ENCODE results near the gene JCAD.

The JCAD gene

DNA sequence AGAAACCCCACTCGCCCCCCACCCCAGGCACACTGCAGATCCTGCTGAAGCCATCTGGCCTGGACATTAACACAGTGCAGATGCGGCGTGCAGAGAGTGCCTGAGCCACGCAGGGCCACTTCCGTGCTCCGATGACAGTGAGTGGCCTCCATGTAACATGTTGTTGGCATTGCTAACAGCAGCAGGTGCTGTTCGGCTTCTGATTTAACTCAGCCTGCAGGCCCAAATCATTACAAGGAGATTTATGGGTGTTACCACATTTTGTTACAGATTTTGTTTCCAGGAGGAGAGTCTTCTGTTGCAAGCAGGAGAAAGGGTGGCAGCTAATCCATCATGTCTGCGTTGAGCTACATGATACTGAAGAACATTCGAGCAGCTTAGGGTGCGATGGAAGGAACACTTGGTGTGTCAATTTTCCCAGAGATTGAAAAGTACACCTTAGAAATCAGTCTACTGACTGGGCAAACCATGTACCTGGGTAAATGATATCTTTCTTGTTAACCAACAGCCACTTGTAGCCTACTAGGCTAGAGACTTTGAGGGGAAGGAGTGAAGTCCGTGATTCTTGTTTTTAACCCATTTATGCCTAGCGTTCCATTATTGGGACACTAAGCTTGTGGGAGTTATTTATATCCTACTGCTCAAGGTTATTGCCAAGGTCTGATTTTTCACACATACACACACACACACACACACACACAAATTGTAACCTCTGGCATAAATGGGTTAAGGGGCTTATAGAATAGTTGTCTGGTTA lies 90.0 kb downstream of the JCAD start:
- peaks cover 0 to 8% (median under 1%) of the 10 kb centered on the region in 11 experiments; a peak in 5 of 22 replicates for H3K9me3 ChIP-seq (replicated peaks in 1 of 11)
- H3K4me3 ChIP-seq: no peak overlapping the region
- no peaks in the 10 kb centered on the region for H3K27me3 ChIP-seq
- H3K36me3 ChIP-seq: no peaks in the 10 kb centered on the region
- TF ChIP-seq Cebpa-rat (IDR thresholded peaks at IDR 0.05): no peak
- no peak overlapping the region for H3K9ac ChIP-seq
- no peak overlapping the region for H3K27ac ChIP-seq
- H3K4me1 ChIP-seq: peaks cover 0 to 13% (median 6%) of the 10 kb centered on the region in 10 experiments; a peak in 10 of 20 replicates
- no peaks in the 10 kb centered on the region for H4K20me1 ChIP-seq
- H3K4me2 ChIP-seq: no peak overlapping the region

DNA sequence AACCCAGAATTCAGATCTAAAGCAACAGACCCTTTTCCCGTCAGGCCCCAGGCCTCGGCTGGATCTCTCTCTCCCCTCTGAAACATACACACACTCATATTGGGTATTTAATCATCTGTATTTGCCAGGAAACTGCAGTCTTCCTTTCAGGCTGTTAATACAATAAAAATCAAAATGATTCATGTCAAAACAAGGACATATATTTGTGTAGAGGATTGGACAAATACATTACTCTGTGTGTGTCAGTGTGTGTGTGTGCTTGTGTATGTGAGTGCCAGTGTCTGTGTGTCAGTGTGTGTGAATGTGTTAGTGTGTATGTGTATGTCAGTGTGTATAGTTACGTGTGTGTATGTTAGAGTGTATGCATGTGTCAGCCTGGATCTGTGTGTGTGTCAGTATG lies 90.8 kb downstream of the JCAD start:
- Histone ChIP-seq H3K4me3 (no peak overlapping the region), H3K4me2 (no peak overlapping the region), H3K9me3 (replicated peaks in 1 of 11) (no peaks in the 10 kb centered on the region), H4K20me1 (no peaks in the 10 kb centered on the region), H3K27me3 (no peaks in the 10 kb centered on the region), H3K9ac (no peak overlapping the region), H3K4me1 (peaks cover 0 to 5% (median 0%) of the 10 kb centered on the region in 10 experiments; a peak in 6 of 20 replicates), H3K36me3 (no peaks in the 10 kb centered on the region), H3K27ac (no peak overlapping the region)
- no peak for TF ChIP-seq Cebpa-rat (IDR thresholded peaks at IDR 0.05)

DNA sequence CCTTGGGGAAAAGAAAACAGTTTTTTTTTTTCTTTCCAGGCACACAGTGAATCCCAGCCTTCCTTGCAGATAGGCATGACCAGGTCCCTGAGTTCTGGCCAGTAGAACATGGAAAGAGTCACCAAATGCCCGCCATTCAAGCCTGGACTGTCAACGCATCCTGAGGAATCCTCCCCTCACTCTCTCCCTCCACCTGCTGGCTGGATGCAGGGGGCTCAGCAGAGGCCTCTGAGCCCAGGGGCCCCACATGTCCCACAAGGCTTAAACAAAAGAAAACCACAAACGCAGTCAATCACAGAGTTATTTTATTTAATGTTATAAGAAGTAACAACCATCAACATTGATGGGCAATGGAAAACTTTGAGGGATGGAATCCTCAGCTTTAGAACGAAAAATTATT lies 93.1 kb downstream of the JCAD start:
- Histone ChIP-seq H3K27me3 (no peaks in the 10 kb centered on the region; a peak in 1 of 22 replicates), H4K20me1 (no peaks in the 10 kb centered on the region), H3K4me2 (peak overlapping the region in 2 of 11 experiments; percentile 22 to 44; a peak in 2 of 22 replicates), H3K9me3 (replicated peaks in 1 of 11) (no peaks in the 10 kb centered on the region), H3K4me3 (no peak overlapping the region), H3K9ac (no peak overlapping the region), H3K4me1 (peaks cover 0 to 11% (median 4%) of the 10 kb centered on the region in 10 experiments; a peak in 8 of 20 replicates), H3K36me3 (no peaks in the 10 kb centered on the region), H3K27ac (no peak overlapping the region)
- TF ChIP-seq Cebpa-rat (IDR thresholded peaks at IDR 0.05): no peak

Data from BLaER1 treated with 17β-estradiol and CSF1 and Interleukin-3, amounts not matched to agents 10 nM and 100 nM (cell line).